Esophagus squamous epithelium (tissue), 5 donors: ENCODE results near the gene CENPI. TPM values are rescaled to one million over a fixed set of nuclear protein-coding genes. Genes with fewer than 3 reads are reported as not detected.
A peak's percentile ranks its signal among the peaks of the same experiment; 100 is the strongest.
"Not testable (repeated sequence)": the region's sequence is repeated elsewhere in the genome, so short reads cannot be mapped to it uniquely, and the experiment has no call there.

Source experiments
- DNase-seq: peaks from one replicate; lab custom pipeline; 2025; lab: John Stamatoyannopoulos, UW
- H3K27ac ChIP-seq, 4 donors: fragments of 200-600 bp; sonication (generic); one replicate each; pipeline ENCODE4 v1.5.1; 2016 to 2019; ENCODE audit warnings: mild to moderate bottlenecking in 1 of 4
- H3K27me3 ChIP-seq, 4 donors: fragments of 200-600 bp; sonication (generic); 1 replicate in 3 of 4; 2 replicates in 1 of 4; pipeline versions ENCODE4 v1.5.1 to v1.6.0; 2017 to 2021; ENCODE audit warnings: antibody characterized with exemption in 1 of 4
- H3K36me3 ChIP-seq, 3 donors: fragments of 200-600 bp; sonication (generic); one replicate each; pipeline ENCODE4 v1.5.1; 2016 to 2019
- H3K4me1 ChIP-seq, 3 donors: fragments of 200-600 bp; sonication (generic); one replicate each; pipeline ENCODE4 v1.5.1; 2017 to 2019
- H3K4me3 ChIP-seq, 4 donors: fragments of 200-600 bp; sonication (generic); 1 replicate in 3 of 4; 2 replicates in 1 of 4; pipeline ENCODE4 v1.5.1; 2016 to 2019; ENCODE audit warnings: mild to moderate bottlenecking in 2 of 4, moderate library complexity in 1 of 4
- H3K9me3 ChIP-seq, 3 donors: fragments of 200-600 bp; sonication (generic); one replicate each; pipeline ENCODE4 v1.5.1; 2016 to 2019
- POLR2A ChIP-seq, 4 donors: fragments of 450-650 bp; IDR thresholded peaks; one replicate each; pipeline ENCODE4 v1.6.1; 2017; ENCODE audit warnings: antibody characterized with exemption in 4 of 4, mild to moderate bottlenecking in 4 of 4, moderate library complexity in 3 of 4
- WGBS, 2 donors: methylation state at CpG; one replicate each; pipeline ENCODE4 v1.1.5; 2018; 5-methylcytosine and 5-hydroxymethylcytosine counted together
- intact Hi-C: fragments of 100-400 bp; cut with DNase I; formaldehyde crosslinking; loops from one replicate; pipeline ENCODE4 v1.15.0; 2022
- total RNA-seq, 4 donors: library from RNA; depleted of rRNA; stranded (reverse); fragments of >200 nt; gene quantifications; one replicate each; pipeline ENCODE4 v1.1.0, GENCODE V29; 2016
- TF ChIP-seq, protein P1 (sequence below), 6 experiments: fragments of 450-650 bp in 4 of 6; fragments of 200-600 bp in 2 of 6; sonication (generic) in 2 of 6; IDR thresholded peaks; one replicate each; pipeline ENCODE4 v1.5.1; 2016 to 2019; ENCODE audit warnings: antibody characterized with exemption in 6 of 6, mild to moderate bottlenecking in 4 of 6, moderate library complexity in 4 of 6
- donor health status: DM: yes; HTN: yes; CAD: no.

The CENPI gene, protein sequence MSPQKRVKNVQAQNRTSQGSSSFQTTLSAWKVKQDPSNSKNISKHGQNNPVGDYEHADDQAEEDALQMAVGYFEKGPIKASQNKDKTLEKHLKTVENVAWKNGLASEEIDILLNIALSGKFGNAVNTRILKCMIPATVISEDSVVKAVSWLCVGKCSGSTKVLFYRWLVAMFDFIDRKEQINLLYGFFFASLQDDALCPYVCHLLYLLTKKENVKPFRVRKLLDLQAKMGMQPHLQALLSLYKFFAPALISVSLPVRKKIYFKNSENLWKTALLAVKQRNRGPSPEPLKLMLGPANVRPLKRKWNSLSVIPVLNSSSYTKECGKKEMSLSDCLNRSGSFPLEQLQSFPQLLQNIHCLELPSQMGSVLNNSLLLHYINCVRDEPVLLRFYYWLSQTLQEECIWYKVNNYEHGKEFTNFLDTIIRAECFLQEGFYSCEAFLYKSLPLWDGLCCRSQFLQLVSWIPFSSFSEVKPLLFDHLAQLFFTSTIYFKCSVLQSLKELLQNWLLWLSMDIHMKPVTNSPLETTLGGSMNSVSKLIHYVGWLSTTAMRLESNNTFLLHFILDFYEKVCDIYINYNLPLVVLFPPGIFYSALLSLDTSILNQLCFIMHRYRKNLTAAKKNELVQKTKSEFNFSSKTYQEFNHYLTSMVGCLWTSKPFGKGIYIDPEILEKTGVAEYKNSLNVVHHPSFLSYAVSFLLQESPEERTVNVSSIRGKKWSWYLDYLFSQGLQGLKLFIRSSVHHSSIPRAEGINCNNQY
- total RNA-seq: 1 to 10 TPM; 1.9 to 7.0 (median 3.7) TPM

DNA sequence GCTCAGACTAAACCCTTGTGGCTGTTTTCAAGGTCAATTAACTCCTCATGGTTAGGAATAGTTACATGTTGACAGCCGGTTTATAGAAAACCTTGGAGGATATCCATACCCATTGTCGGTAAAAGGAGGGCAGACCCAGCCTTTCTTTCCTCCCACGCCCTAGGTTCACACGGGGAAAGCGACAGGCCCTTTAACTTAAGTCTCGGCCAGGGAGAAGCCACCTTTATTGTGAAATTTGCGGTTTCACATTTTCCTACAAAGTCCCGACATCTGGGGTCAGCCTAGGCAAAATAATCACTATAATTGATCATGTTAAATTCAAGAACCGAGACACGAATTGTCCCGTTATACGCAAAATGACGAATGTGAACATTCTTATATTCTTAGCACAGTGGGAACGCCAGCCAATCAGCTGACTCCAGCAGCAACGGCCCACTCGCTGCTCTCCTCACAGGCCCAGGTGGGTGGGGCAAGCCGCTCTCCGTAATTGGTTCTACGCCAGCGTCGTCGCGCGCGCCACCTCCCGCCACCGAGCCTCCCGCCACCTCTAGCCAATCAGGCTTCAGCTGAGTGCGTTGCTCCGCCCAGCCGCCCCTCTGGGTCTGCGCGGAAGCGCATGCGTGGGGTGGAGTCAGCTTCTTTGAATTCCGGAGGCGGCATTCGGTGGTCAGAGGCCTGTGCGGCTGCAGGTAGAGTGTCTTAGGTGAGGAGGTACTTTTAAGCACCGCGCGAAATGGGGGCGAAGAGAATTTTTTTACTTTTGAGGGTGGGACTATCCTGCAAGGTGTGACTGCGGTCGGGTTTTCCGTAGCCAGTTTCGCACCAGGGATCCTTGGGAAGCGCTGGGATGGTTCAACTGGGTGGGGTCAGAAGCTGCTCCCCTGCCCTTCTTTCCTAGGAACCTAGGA, at the start of gene CENPI:
Gene CENPI, plus strand, starts transcription at position 659 of the 908 bp plus-strand sequence. CDS start 2,867 bp downstream, outside the sequence.
- Histone ChIP-seq H3K27ac (peak within 1 kb of the TSS; percentile 64 to 87 (median 79)), H3K9me3 (no peaks in the 10 kb centered on the region), H3K4me1 (peaks cover 0 to 7% (median 0%) of the 10 kb centered on the region in 3 donors), H3K27me3 (no peaks in the 10 kb centered on the region), H3K36me3 (no peaks in the 10 kb centered on the region), H3K4me3 (peak within 1 kb of the TSS; percentile 32 to 66 (median 46))
- TF ChIP-seq, protein P1, sequence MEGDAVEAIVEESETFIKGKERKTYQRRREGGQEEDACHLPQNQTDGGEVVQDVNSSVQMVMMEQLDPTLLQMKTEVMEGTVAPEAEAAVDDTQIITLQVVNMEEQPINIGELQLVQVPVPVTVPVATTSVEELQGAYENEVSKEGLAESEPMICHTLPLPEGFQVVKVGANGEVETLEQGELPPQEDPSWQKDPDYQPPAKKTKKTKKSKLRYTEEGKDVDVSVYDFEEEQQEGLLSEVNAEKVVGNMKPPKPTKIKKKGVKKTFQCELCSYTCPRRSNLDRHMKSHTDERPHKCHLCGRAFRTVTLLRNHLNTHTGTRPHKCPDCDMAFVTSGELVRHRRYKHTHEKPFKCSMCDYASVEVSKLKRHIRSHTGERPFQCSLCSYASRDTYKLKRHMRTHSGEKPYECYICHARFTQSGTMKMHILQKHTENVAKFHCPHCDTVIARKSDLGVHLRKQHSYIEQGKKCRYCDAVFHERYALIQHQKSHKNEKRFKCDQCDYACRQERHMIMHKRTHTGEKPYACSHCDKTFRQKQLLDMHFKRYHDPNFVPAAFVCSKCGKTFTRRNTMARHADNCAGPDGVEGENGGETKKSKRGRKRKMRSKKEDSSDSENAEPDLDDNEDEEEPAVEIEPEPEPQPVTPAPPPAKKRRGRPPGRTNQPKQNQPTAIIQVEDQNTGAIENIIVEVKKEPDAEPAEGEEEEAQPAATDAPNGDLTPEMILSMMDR (IDR thresholded peaks at IDR 0.05): no peak
- TF ChIP-seq POLR2A (IDR thresholded peaks at IDR 0.05): peak in 1 of 4 donors; percentile 43
- intact Hi-C loops: no loop called here
- WGBS, 2 donors: 1 to 48% methylated on average over 16 to 40 of the region's 48 CpGs
- DNase-seq: peak; percentile 71

DNA sequence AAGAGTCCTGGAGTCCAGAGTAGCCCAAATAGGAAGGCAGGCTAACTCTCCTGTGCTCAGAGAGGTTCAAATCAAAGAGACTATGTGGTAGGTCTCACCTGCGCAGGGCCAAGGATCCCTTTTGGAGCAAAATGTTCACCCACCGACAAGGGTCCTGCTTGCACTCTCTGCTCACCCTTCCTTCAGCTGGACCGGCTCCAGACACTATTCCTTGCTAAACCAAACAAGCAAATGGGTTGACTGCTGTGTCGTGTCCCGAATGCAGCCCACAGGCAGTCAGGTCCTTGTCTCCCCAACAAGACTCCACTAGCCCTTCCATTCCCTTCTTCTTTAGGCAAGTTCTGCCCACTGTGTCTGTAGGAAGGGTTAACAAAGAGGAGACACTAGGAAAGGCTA, 46.9 kb upstream of the CENPI start:
- TF ChIP-seq, protein P1 (IDR thresholded peaks at IDR 0.05): no peak
- TF ChIP-seq POLR2A (IDR thresholded peaks at IDR 0.05): no peak
- no peaks in the 10 kb centered on the region for H3K9me3 ChIP-seq
- peak overlapping the region; percentile 84 to 94 (median 90) for H3K27ac ChIP-seq
- no peaks in the 10 kb centered on the region for H3K27me3 ChIP-seq
- peak overlapping the region; percentile 52 to 70 (median 68) for H3K4me3 ChIP-seq
- 0 to 35% methylated on average over 3 to 5 of the region's 5 CpGs for WGBS, 2 donors
- intact Hi-C loops: no loop called here
- DNase-seq: no peak
- H3K4me1 ChIP-seq: peaks cover 0 to 21% (median 0%) of the 10 kb centered on the region in 3 donors
- no peaks in the 10 kb centered on the region for H3K36me3 ChIP-seq

DNA sequence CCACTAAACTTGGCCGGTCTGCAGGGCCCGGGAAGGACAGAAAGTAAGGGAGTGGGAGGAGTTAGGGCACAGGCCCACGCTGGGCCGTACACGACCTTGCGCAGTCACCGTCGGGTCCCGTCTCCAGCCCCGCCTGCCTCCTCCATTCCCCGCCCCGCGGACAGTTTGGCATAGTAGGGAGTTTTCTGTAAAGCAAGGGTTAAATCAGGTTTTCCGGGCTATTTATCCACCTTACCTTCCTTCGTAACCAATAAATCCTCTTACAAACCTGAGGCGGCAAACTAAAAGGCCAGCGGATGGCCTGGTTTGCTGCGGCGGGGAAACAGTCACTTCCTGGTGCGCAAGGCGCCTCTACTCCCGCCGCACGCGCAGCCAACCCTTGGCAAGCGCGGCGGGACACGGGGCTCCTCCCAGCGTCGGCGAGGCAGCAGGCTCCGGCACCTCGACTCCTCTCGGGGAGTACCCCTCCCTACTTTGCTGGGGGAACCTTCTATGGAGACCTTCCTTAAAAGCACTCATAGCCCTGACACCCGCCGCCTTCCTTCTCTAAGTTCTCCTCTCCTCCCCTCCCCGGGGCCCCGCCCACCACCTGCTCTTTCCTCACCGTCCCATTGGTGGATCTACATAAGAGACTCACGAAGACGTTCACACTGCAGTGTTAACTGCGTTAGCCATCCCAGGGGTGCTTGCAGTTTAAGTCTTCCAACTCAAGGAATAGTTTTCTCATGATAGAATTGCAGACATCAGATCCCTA, 46.3 kb upstream of the CENPI start, which contains the start of gene TRMT2B:
Gene TRMT2B, minus strand, starts transcription at position 563 of the 754 bp plus-strand sequence. CDS start 9,822 bp downstream, outside the sequence.
- 0 to 26% methylated on average over 21 to 27 of the region's 43 CpGs for WGBS, 2 donors
- H3K36me3 ChIP-seq: no peaks in the 10 kb centered on the region
- H3K9me3 ChIP-seq: no peaks in the 10 kb centered on the region
- peak within 1 kb of the TSS; percentile 84 to 94 (median 90) for H3K27ac ChIP-seq
- DNase-seq: peak; percentile 34
- H3K27me3 ChIP-seq: no peaks in the 10 kb centered on the region
- intact Hi-C loops: no loop called here
- peak within 1 kb of the TSS; percentile 52 to 70 (median 68) for H3K4me3 ChIP-seq
- peaks cover 0 to 21% (median 0%) of the 10 kb centered on the region in 3 donors for H3K4me1 ChIP-seq
- no peak for TF ChIP-seq POLR2A (IDR thresholded peaks at IDR 0.05)
- TF ChIP-seq, protein P1 (IDR thresholded peaks at IDR 0.05): no peak

DNA sequence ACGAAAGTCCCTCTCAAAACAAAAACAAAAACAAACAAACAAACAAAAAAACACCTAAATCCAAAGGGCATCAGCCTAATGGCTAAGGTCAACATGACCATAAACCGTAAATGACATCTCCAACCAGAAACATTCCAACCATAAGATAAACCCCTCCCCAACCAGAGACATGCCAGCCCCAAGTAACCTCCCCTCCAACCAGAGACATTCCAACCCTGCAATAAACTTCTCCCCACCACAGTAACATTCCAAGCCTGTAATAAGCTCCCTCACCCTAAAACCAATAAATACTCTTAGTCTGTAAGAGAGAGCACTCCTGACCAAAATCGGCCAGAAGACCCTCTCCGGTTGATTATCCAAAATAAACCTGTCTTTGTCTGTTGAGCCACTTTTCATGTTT, 41.5 kb upstream of the CENPI start:
- H3K9me3 ChIP-seq, H3K27me3 ChIP-seq, intact Hi-C loops, H3K4me1 ChIP-seq, DNase-seq, H3K27ac ChIP-seq, H3K36me3 ChIP-seq, H3K4me3 ChIP-seq: not testable (repeated sequence)
- 90 to 97% methylated on average over 3 of the region's 4 CpGs for WGBS, 2 donors
